Measurements from ENCODE around the gene KDM3A.

DNA sequence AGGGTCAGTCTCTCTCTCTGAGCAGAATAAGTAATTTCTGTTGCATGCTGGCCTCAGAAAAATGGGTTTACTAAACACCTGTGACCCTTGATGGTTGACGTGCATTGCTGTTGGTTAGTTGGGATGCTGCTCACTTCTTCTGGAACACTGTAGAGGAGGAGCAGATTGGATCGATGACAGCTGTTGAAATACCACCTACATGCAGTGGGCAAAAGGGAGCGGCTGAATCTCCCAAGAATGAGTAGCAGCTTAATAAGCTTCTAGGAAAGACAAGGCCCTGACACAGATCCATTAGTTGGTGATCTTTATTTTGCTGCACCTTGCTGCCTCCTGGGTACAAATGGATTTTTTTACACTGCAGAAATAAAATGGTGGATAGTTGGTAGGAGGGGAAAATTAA is 43.2 kb downstream of the KDM3A start:
- TF ChIP-seq POLR2AphosphoS5 (IDR thresholded peaks at IDR 0.05; ENCODE audit: low read depth, low read length) = no peak
- TF ChIP-seq TAF1 (IDR thresholded peaks at IDR 0.05; ENCODE audit: low read depth, low read length) = no peak
- TF ChIP-seq POLR2A (IDR thresholded peaks at IDR 0.05; ENCODE audit: control extremely low read depth in 1 of 2, low read depth in 2 of 2, low read length in 2 of 2) = no peak
- TF ChIP-seq EZH2 (IDR thresholded peaks at IDR 0.05; ENCODE audit: low read depth, low read length, severe bottlenecking) = no peak
- TF ChIP-seq RAD21 (IDR thresholded peaks at IDR 0.05 in 1 of 2, conservative IDR thresholded peaks at IDR 0.05 in 1 of 2; ENCODE audit: low read depth in 2 of 2, low read length in 2 of 2) = no peak
- TF ChIP-seq, protein P1, sequence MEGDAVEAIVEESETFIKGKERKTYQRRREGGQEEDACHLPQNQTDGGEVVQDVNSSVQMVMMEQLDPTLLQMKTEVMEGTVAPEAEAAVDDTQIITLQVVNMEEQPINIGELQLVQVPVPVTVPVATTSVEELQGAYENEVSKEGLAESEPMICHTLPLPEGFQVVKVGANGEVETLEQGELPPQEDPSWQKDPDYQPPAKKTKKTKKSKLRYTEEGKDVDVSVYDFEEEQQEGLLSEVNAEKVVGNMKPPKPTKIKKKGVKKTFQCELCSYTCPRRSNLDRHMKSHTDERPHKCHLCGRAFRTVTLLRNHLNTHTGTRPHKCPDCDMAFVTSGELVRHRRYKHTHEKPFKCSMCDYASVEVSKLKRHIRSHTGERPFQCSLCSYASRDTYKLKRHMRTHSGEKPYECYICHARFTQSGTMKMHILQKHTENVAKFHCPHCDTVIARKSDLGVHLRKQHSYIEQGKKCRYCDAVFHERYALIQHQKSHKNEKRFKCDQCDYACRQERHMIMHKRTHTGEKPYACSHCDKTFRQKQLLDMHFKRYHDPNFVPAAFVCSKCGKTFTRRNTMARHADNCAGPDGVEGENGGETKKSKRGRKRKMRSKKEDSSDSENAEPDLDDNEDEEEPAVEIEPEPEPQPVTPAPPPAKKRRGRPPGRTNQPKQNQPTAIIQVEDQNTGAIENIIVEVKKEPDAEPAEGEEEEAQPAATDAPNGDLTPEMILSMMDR (IDR thresholded peaks at IDR 0.05; ENCODE audit: control extremely low read depth in 1 of 3, insufficient read depth in 1 of 3, low read depth in 1 of 3, low read length in 3 of 3) = no peak
- TF ChIP-seq CBX5 (IDR thresholded peaks at IDR 0.05; ENCODE audit: low read depth, low read length) = no peak
- no peak for TF ChIP-seq GTF2F1 (IDR thresholded peaks at IDR 0.05; ENCODE audit: borderline replicate concordance, low read depth, low read length)
- TF ChIP-seq RFX5 (IDR thresholded peaks at IDR 0.05; ENCODE audit: borderline replicate concordance, low read depth, low read length) = no peak
- no peak for TF ChIP-seq EP300 (IDR thresholded peaks at IDR 0.05; ENCODE audit: borderline replicate concordance in 1 of 2, low read depth in 2 of 2, low read length in 2 of 2)
